HepG2 (cell line): ENCODE results near the gene NFIC. TPM values are rescaled to one million over a fixed set of nuclear protein-coding genes. Genes with fewer than 3 reads are reported as not detected.

Source experiments
- ATF1 ChIP-seq: IDR thresholded peaks from 2 replicates; pipeline ENCODE4 v1.6.1; 2016; ENCODE audit warnings: mild to moderate bottlenecking, control low read depth
- HMG20A ChIP-seq: IDR thresholded peaks from 2 replicates; pipeline ENCODE4 v1.6.1; 2016; ENCODE audit warnings: borderline replicate concordance
- HOXA7 ChIP-seq: sonication (generic); formaldehyde crosslinking; IDR thresholded peaks from 2 replicates; pipeline ENCODE4 v1.8.1; 2022; ENCODE audit warnings: mild to moderate bottlenecking, missing genetic modification reagents, moderate library complexity
- KDM6A ChIP-seq: IDR thresholded peaks from 2 replicates; pipeline ENCODE4 v1.6.1; 2016; ENCODE audit warnings: low read depth
- MED13 ChIP-seq: sonication (generic); formaldehyde crosslinking; IDR thresholded peaks from 2 replicates; pipeline ENCODE4 v1.5.0; 2020; ENCODE audit warnings: missing genetic modification reagents
- MEF2D ChIP-seq: sonication (generic); formaldehyde crosslinking; IDR thresholded peaks from 2 replicates; pipeline ENCODE4 v1.5.1; 2020; ENCODE audit warnings: mild to moderate bottlenecking, missing genetic modification reagents
- NR3C1 ChIP-seq: sonication (generic); formaldehyde crosslinking; IDR thresholded peaks from 2 replicates; pipeline ENCODE4 v1.4.0; 2020; ENCODE audit warnings: missing genetic modification reagents
- PAX8 ChIP-seq: sonication (generic); formaldehyde crosslinking; IDR thresholded peaks from 2 replicates; pipeline ENCODE4 v1.8.0; 2022; ENCODE audit warnings: mild to moderate bottlenecking, missing genetic modification reagents, borderline replicate concordance
- TEAD3 ChIP-seq: optimal IDR thresholded peaks from 2 replicates; pipeline ENCODE3; 2016; ENCODE audit warnings: borderline replicate concordance
- ZFP36L2 ChIP-seq: sonication (generic); formaldehyde crosslinking; IDR thresholded peaks from 2 replicates; pipeline ENCODE4 v1.4.0; 2020; ENCODE audit warnings: missing genetic modification reagents
- ZNF101 ChIP-seq: sonication (generic); formaldehyde crosslinking; IDR thresholded peaks from 2 replicates; pipeline ENCODE4 v1.4.0; 2020; ENCODE audit warnings: mild to moderate bottlenecking, low read depth, missing genetic modification reagents, borderline replicate concordance
- ZNF224 ChIP-seq: sonication (generic); formaldehyde crosslinking; IDR thresholded peaks from 2 replicates; pipeline ENCODE4 v1.5.0; 2020; ENCODE audit warnings: mild to moderate bottlenecking, missing genetic modification reagents
- ZNF292 ChIP-seq: sonication (generic); formaldehyde crosslinking; IDR thresholded peaks from 2 replicates; pipeline ENCODE4 v1.8.1; 2022; ENCODE audit warnings: mild to moderate bottlenecking, low read depth, missing genetic modification reagents, borderline replicate concordance
- ZNF570 ChIP-seq: sonication (generic); formaldehyde crosslinking; IDR thresholded peaks from 2 replicates; pipeline ENCODE4 v1.4.0; 2020; ENCODE audit warnings: mild to moderate bottlenecking, missing genetic modification reagents, borderline replicate concordance
- ZNF83 ChIP-seq: sonication (generic); formaldehyde crosslinking; IDR thresholded peaks from 2 replicates; pipeline ENCODE4 v1.4.0; 2020; ENCODE audit warnings: missing genetic modification reagents, mild to moderate bottlenecking, borderline replicate concordance
- ZSCAN22 ChIP-seq: sonication (generic); formaldehyde crosslinking; IDR thresholded peaks from 2 replicates; pipeline ENCODE4 v1.4.0; 2020; ENCODE audit warnings: mild to moderate bottlenecking, missing genetic modification reagents
- polyA plus RNA-seq, 8 experiments: library from polyadenylated mRNA; depleted of rRNA in 3 of 8; stranded (reverse) in 7 of 8; unstranded in 1 of 8; fragments of >200 nt; fragmentation: Illumina TruSeq in 4 of 8; extraction: Trizol in 4 of 8; gene quantifications; 2 replicates each; pipeline versions ENCODE4 v1.2.1 to v1.2.3, GENCODE V29; 2011 to 2016; ENCODE audit warnings: low read depth in 4 of 8, missing spikeins in 1 of 8, mixed read lengths in 1 of 8; ENCODE audit not compliant: insufficient read depth in 1 of 8
- total RNA-seq, 5 experiments: library from RNA; depleted of rRNA; stranded (reverse); fragments of >200 nt; fragmentation: Illumina TruSeq; extraction: Trizol; gene quantifications; 2 replicates each; pipeline ENCODE4 v1.2.3, GENCODE V29; 2016; ENCODE audit warnings: low read depth in 1 of 5
- TF ChIP-seq, protein P1 (sequence below): sonication (generic); formaldehyde crosslinking; IDR thresholded peaks from 2 replicates; pipeline ENCODE4 v1.9.0; 2021; ENCODE audit warnings: mild to moderate bottlenecking, missing genetic modification reagents
- TF ChIP-seq, protein P2 (sequence below): sonication (generic); formaldehyde crosslinking; IDR thresholded peaks from 2 replicates; pipeline ENCODE4 v1.8.1; 2023; ENCODE audit warnings: mild to moderate bottlenecking, moderate library complexity, missing genetic modification reagents
- TF ChIP-seq, protein P3 (sequence below): sonication (generic); formaldehyde crosslinking; IDR thresholded peaks from 2 replicates; pipeline ENCODE4 v1.4.0; 2020; ENCODE audit warnings: missing genetic modification reagents, low read depth, mild to moderate bottlenecking, borderline replicate concordance
- TF ChIP-seq, protein P4 (sequence below): sonication (generic); IDR thresholded peaks from 2 replicates; pipeline ENCODE4 v1.6.1; 2016; ENCODE audit warnings: low read depth, borderline replicate concordance

Gene NFIC
- total and polyA plus RNA-seq, 2 of the 13 experiments (the other 11 are each of a cell fraction or from before 2014, with no cell fraction given), result 1.3 to 2.5 TPM

- TF ChIP-seq, protein P1, sequence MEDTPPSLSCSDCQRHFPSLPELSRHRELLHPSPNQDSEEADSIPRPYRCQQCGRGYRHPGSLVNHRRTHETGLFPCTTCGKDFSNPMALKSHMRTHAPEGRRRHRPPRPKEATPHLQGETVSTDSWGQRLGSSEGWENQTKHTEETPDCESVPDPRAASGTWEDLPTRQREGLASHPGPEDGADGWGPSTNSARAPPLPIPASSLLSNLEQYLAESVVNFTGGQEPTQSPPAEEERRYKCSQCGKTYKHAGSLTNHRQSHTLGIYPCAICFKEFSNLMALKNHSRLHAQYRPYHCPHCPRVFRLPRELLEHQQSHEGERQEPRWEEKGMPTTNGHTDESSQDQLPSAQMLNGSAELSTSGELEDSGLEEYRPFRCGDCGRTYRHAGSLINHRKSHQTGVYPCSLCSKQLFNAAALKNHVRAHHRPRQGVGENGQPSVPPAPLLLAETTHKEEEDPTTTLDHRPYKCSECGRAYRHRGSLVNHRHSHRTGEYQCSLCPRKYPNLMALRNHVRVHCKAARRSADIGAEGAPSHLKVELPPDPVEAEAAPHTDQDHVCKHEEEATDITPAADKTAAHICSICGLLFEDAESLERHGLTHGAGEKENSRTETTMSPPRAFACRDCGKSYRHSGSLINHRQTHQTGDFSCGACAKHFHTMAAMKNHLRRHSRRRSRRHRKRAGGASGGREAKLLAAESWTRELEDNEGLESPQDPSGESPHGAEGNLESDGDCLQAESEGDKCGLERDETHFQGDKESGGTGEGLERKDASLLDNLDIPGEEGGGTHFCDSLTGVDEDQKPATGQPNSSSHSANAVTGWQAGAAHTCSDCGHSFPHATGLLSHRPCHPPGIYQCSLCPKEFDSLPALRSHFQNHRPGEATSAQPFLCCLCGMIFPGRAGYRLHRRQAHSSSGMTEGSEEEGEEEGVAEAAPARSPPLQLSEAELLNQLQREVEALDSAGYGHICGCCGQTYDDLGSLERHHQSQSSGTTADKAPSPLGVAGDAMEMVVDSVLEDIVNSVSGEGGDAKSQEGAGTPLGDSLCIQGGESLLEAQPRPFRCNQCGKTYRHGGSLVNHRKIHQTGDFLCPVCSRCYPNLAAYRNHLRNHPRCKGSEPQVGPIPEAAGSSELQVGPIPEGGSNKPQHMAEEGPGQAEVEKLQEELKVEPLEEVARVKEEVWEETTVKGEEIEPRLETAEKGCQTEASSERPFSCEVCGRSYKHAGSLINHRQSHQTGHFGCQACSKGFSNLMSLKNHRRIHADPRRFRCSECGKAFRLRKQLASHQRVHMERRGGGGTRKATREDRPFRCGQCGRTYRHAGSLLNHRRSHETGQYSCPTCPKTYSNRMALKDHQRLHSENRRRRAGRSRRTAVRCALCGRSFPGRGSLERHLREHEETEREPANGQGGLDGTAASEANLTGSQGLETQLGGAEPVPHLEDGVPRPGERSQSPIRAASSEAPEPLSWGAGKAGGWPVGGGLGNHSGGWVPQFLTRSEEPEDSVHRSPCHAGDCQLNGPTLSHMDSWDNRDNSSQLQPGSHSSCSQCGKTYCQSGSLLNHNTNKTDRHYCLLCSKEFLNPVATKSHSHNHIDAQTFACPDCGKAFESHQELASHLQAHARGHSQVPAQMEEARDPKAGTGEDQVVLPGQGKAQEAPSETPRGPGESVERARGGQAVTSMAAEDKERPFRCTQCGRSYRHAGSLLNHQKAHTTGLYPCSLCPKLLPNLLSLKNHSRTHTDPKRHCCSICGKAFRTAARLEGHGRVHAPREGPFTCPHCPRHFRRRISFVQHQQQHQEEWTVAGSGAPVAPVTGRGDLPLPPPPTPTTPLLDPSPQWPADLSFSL, result no peak
- no peak; the same call in 1 of the 2 replicates for TF ChIP-seq ZNF83 (CRISPR knock-in tag)
- TF ChIP-seq, protein P2, sequence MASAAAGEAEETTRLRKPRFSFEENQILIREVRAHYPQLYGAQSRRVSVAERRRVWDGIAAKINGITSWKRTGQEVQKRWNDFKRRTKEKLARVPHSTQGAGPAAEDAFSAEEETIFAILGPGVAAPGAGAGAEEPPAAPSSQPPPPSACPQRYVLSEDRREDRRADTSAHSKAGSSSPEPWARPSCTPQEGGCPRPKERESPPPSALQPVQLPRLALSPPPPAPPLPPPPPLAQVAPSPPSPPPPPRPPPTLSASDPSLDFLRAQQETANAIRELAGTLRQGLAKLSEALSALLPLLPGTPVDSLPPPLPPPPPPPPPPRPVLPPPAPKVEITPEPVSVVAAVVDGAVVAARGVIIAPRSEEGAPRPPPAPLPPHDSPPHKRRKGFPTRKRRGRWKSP (CRISPR knock-in tag), result peak; percentile 69; the same call in 1 of the 2 replicates
- no peak for TF ChIP-seq NR3C1 (CRISPR knock-in tag)
- TF ChIP-seq, protein P3, sequence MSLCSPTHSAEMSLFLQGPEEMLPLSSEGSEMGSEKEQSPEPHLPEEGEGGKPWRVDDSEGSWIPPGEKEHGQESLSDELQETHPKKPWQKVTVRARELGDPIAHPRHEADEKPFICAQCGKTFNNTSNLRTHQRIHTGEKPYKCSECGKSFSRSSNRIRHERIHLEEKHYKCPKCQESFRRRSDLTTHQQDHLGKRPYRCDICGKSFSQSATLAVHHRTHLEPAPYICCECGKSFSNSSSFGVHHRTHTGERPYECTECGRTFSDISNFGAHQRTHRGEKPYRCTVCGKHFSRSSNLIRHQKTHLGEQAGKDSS (CRISPR knock-in tag), result no peak; the same call in 1 of the 2 replicates
- peak; percentile 75 for TF ChIP-seq TEAD3 (CRISPR knock-in tag)
- no peak for TF ChIP-seq ZNF292
- peak; percentile 73; the same call in 1 of the 2 replicates for TF ChIP-seq ZNF570 (CRISPR knock-in tag)
- no peak for TF ChIP-seq ZNF224 (CRISPR knock-in tag)
- no peak for TF ChIP-seq KDM6A (CRISPR knock-in tag)
- TF ChIP-seq, protein P4, sequence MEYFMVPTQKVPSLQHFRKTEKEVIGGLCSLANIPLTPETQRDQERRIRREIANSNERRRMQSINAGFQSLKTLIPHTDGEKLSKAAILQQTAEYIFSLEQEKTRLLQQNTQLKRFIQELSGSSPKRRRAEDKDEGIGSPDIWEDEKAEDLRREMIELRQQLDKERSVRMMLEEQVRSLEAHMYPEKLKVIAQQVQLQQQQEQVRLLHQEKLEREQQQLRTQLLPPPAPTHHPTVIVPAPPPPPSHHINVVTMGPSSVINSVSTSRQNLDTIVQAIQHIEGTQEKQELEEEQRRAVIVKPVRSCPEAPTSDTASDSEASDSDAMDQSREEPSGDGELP, result no peak
- TF ChIP-seq ZFP36L2 (CRISPR knock-in tag), result no peak
- TF ChIP-seq MED13, result no peak
- TF ChIP-seq ATF1 (CRISPR knock-in tag), result no peak
- peak; percentile 74; the same call in 1 of the 2 replicates for TF ChIP-seq ZSCAN22 (CRISPR knock-in tag)
- 0 out of 2 replicates have a peak, but pooled peaks have one; percentile 32 for TF ChIP-seq PAX8 (CRISPR knock-in tag)
- no peak for TF ChIP-seq HMG20A (CRISPR knock-in tag)
- no peak for TF ChIP-seq HOXA7 (CRISPR knock-in tag)
- TF ChIP-seq MEF2D (CRISPR knock-in tag), result peak; percentile 43; the same call in 1 of the 2 replicates
- peak; percentile 96 for TF ChIP-seq ZNF101 (CRISPR knock-in tag)
These were observed 134.2 kb downstream of the NFIC start, which contains the start of gene DOHH (continued) for GRCh38 chr19:3500429-3501101.
